GM23248 (cell line): ENCODE measurements around the gene TTLL5. TPM values are rescaled to one million over a fixed set of nuclear protein-coding genes. Genes with fewer than 3 reads are reported as not detected.
A peak's percentile ranks its signal among the peaks of the same experiment; 100 is the strongest.

Experiments
- DNase-seq: peaks from one replicate; pipeline ENCODE4 v3.0.0-alpha.2; 2015
- H2AFZ ChIP-seq: fragments of 200-600 bp; sonication (generic); 2 replicates; pipeline ENCODE4 v1.6.1; 2016; ENCODE audit warnings: antibody characterized with exemption
- H3F3A ChIP-seq: fragments of 200-600 bp; sonication (generic); 2 replicates; pipeline ENCODE4 v1.6.1; 2016; ENCODE audit warnings: mild to moderate bottlenecking, antibody characterized with exemption, mixed run types; ENCODE audit not compliant: insufficient read depth
- H3K27ac ChIP-seq: fragments of 200-600 bp; sonication (generic); 2 replicates; pipeline ENCODE4 v1.5.1; 2016; ENCODE audit warnings: mild to moderate bottlenecking
- H3K27me3 ChIP-seq: fragments of 200-600 bp; sonication (generic); replicated peaks from 2 replicates; pipeline ENCODE4 v1.6.1; 2016; ENCODE audit warnings: mild to moderate bottlenecking; ENCODE audit not compliant: insufficient read depth
- H3K36me3 ChIP-seq: fragments of 200-600 bp; sonication (generic); 2 replicates; pipeline ENCODE4 v1.6.1; 2016; ENCODE audit warnings: low read depth, mild to moderate bottlenecking
- H3K4me1 ChIP-seq: fragments of 200-600 bp; sonication (generic); 2 replicates; pipeline ENCODE4 v1.6.1; 2016; ENCODE audit warnings: mild to moderate bottlenecking; ENCODE audit not compliant: insufficient read depth
- H3K4me2 ChIP-seq: fragments of 200-600 bp; sonication (generic); one replicate; pipeline ENCODE4 v1.6.1; 2016; ENCODE audit warnings: mild to moderate bottlenecking; ENCODE audit not compliant: unreplicated experiment
- H3K4me3 ChIP-seq: fragments of 200-600 bp; sonication (generic); 2 replicates; pipeline ENCODE4 v1.5.1; 2016; ENCODE audit warnings: mild to moderate bottlenecking
- H3K79me2 ChIP-seq: fragments of 200-600 bp; sonication (generic); 2 replicates; pipeline ENCODE4 v1.6.1; 2016; ENCODE audit warnings: mild to moderate bottlenecking; ENCODE audit not compliant: insufficient read depth
- H3K9ac ChIP-seq: fragments of 200-600 bp; sonication (generic); 2 replicates; pipeline ENCODE4 v1.6.1; 2016; ENCODE audit warnings: mild to moderate bottlenecking
- H3K9me2 ChIP-seq: fragments of 200-600 bp; sonication (generic); 2 replicates; pipeline ENCODE4 v1.6.1; 2016; ENCODE audit warnings: mixed run types, mild to moderate bottlenecking, moderate library complexity; ENCODE audit not compliant: insufficient read depth
- H3K9me3 ChIP-seq: fragments of 200-600 bp; sonication (generic); one replicate; pipeline ENCODE4 v1.6.1; 2017; ENCODE audit warnings: low read depth
- H4K20me1 ChIP-seq: fragments of 200-600 bp; sonication (generic); 2 replicates; pipeline ENCODE4 v1.6.0; 2016; ENCODE audit not compliant: insufficient read depth
- EZH2 ChIP-seq: fragments of 200-600 bp; sonication (generic); IDR thresholded peaks from 2 replicates; pipeline ENCODE4 v1.6.1; 2018; ENCODE audit warnings: antibody characterized with exemption, mild to moderate bottlenecking; ENCODE audit not compliant: insufficient read depth, poor library complexity, severe bottlenecking
- EZH2phosphoT487 ChIP-seq: fragments of 200-600 bp; sonication (generic); IDR thresholded peaks from 2 replicates; pipeline ENCODE4 v1.6.1; 2018; ENCODE audit warnings: antibody characterized with exemption, moderate library complexity, mild to moderate bottlenecking, low read depth; ENCODE audit not compliant: insufficient read depth
- WGBS, 2 experiments: methylation state at CpG; one replicate each; pipeline ENCODE4 v1.1.6; 2015 to 2017; ENCODE audit warnings: low lambda C conversion rate in 2 of 2, low coverage in 1 of 2; ENCODE audit errors: missing lambda C conversion rate in 2 of 2; 5-methylcytosine and 5-hydroxymethylcytosine counted together
- in situ Hi-C: fragments of 300-500 bp; cut with MboI; formaldehyde crosslinking; loops from 2 replicates; pipeline ENCODE4 v1.15.0; 2020
- polyA plus RNA-seq: library from polyadenylated mRNA; unstranded; fragments of >200 nt; fragmentation: Nextera tagmentation; extraction: Ambion mirVana; gene quantifications from 2 replicates; pipeline ENCODE4 v1.2.1, GENCODE V29; 2016
- total RNA-seq: library from RNA; depleted of rRNA; stranded (reverse); fragments of >200 nt; shearing (Covaris generic); gene quantifications from 2 replicates; pipeline ENCODE4 v1.2.3, GENCODE V29; 2014

The TTLL5 gene
- total and polyA plus RNA-seq, 2 experiments from 2014 or later = 14.6 to 17.8 TPM

GRCh38 chr14:75863221-75863620 lies 202.2 kb downstream of the TTLL5 start:
- H3K9ac ChIP-seq = no peak overlapping the region
- no peak for DNase-seq
- H3K9me2 ChIP-seq = no peaks in the 10 kb centered on the region
- in situ Hi-C loops = no loop called here
- no peaks in the 10 kb centered on the region for H3K27me3 ChIP-seq
- H3K4me1 ChIP-seq = peaks cover 69% of the 10 kb centered on the region
- no peak overlapping the region for H2AFZ ChIP-seq
- H3K79me2 ChIP-seq = no peaks in the 10 kb centered on the region
- H3K4me2 ChIP-seq = no peak overlapping the region
- H3K36me3 ChIP-seq = no peaks in the 10 kb centered on the region
- no peak overlapping the region for H3K4me3 ChIP-seq
- H3F3A ChIP-seq = peaks cover 51% of the 10 kb centered on the region
- WGBS, 2 experiments = 95 to 96% methylated on average over 2 of the region's 2 CpGs
- no peak for TF ChIP-seq EZH2
- no peak for TF ChIP-seq EZH2phosphoT487
- H4K20me1 ChIP-seq = no peaks in the 10 kb centered on the region
- H3K27ac ChIP-seq = no peak overlapping the region
- H3K9me3 ChIP-seq = no peaks in the 10 kb centered on the region

GRCh38 chr14:75864352-75864751 lies 203.3 kb downstream of the TTLL5 start:
- Histone ChIP-seq H3K4me2 (peak overlapping the region; percentile 60), H3K4me3 (no peak overlapping the region), H3K9me3 (no peaks in the 10 kb centered on the region), H3K27me3 (no peaks in the 10 kb centered on the region), H3K27ac (peak overlapping the region; percentile 48), H4K20me1 (no peaks in the 10 kb centered on the region), H3K36me3 (no peaks in the 10 kb centered on the region), H3F3A (peaks cover 62% of the 10 kb centered on the region), H3K9ac (peak overlapping the region; percentile 27), H3K4me1 (peaks cover 81% of the 10 kb centered on the region), H3K79me2 (no peaks in the 10 kb centered on the region), H3K9me2 (no peaks in the 10 kb centered on the region), H2AFZ (no peak overlapping the region)
- in situ Hi-C loops = no loop called here
- WGBS, 2 experiments = 2 to 4% methylated on average over 2 of the region's 2 CpGs
- DNase-seq = peak; percentile 81
- TF ChIP-seq EZH2 = no peak
- no peak for TF ChIP-seq EZH2phosphoT487

GRCh38 chr14:75865531-75865930 lies 204.5 kb downstream of the TTLL5 start:
- Histone ChIP-seq H2AFZ (no peak overlapping the region), H3K4me3 (no peak overlapping the region), H3K79me2 (no peaks in the 10 kb centered on the region), H3K27me3 (no peaks in the 10 kb centered on the region), H3K36me3 (no peaks in the 10 kb centered on the region), H3K9ac (0 out of 2 replicates have a peak overlapping the region, but pooled peaks have one; percentile 0), H3F3A (peaks cover 58% of the 10 kb centered on the region), H3K9me3 (no peaks in the 10 kb centered on the region), H3K4me1 (peaks cover 74% of the 10 kb centered on the region), H3K4me2 (peak overlapping the region; percentile 11), H4K20me1 (no peaks in the 10 kb centered on the region), H3K27ac (peak overlapping the region; percentile 48; the same call in 1 of the 2 replicates), H3K9me2 (no peaks in the 10 kb centered on the region)
- in situ Hi-C loops = no loop called here
- 72 to 73% methylated on average over 2 of the region's 2 CpGs for WGBS, 2 experiments
- DNase-seq = peak; percentile 16
- TF ChIP-seq EZH2phosphoT487 = no peak
- no peak for TF ChIP-seq EZH2

GRCh38 chr14:75866970-75867369 lies 205.9 kb downstream of the TTLL5 start:
- in situ Hi-C loops = no loop called here
- no peaks in the 10 kb centered on the region for H4K20me1 ChIP-seq
- H2AFZ ChIP-seq = no peak overlapping the region
- H3K9me2 ChIP-seq = no peaks in the 10 kb centered on the region
- H3K4me3 ChIP-seq = no peak overlapping the region
- peaks cover 44% of the 10 kb centered on the region for H3F3A ChIP-seq
- no peak overlapping the region for H3K4me2 ChIP-seq
- TF ChIP-seq EZH2 (no peak), EZH2phosphoT487 (no peak)
- H3K27me3 ChIP-seq = no peaks in the 10 kb centered on the region
- H3K36me3 ChIP-seq = no peaks in the 10 kb centered on the region
- H3K9me3 ChIP-seq = no peaks in the 10 kb centered on the region
- DNase-seq = no peak
- H3K9ac ChIP-seq = no peak overlapping the region
- peaks cover 59% of the 10 kb centered on the region for H3K4me1 ChIP-seq
- no peaks in the 10 kb centered on the region for H3K79me2 ChIP-seq
- H3K27ac ChIP-seq = peak overlapping the region; percentile 83; the same call in 1 of the 2 replicates
- WGBS, 2 experiments = 97 to 100% methylated on average over 1 of the region's 1 CpG
